ENCODE results near the gene LANCL2. TPM values are rescaled to one million over a fixed set of nuclear protein-coding genes. Genes with fewer than 3 reads are reported as not detected.

LANCL2 gene
- total and polyA plus RNA-seq, 4 donors = 6.3 to 14.4 (median 9.9) TPM

DNA sequence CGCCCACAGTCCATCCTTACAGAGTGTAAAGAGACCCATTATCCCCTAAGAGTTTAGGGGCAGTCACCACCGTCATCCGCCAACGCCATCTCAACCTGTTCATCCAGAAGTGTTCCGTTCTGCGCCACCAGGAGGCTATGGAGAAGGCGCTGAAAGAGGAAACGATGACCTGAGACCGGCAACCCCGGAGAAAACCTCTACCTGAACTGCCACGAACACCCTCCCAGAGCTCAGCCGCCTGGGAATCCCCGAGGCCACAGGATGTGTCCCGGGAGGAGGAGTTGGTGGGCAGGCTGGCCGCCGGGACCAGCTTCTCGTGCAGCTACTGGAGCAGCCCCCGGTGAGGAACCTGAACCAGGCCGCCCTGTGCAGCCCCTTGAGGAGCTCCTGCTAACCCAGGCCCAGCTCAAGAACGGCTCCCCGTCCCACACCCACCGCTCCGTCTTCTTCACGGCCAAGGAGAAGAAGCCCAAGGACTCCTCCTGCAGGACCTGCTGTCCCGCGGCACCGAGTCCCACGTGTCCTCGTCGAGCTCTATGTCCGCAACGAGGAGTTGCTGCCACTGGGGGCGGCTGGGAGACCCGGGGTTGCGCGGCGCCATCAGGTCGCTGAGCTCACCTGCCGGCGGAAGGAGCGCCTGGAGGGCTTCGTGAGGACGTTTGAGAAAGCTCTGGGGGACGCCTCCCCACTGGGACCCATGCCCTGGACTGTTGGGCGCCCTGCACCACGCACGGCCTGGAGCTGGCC lies 21.1 kb upstream of the LANCL2 start:
- Histone ChIP-seq H3K27me3 (ENCODE audit: control insufficient read depth in 3 of 3, insufficient read depth in 3 of 3, low read length in 2 of 3) (no peaks in the 10 kb centered on the region), H3K36me3 (ENCODE audit: control insufficient read depth in 4 of 4, insufficient read depth in 4 of 4, low read length in 4 of 4) (no peaks in the 10 kb centered on the region), H3K4me1 (ENCODE audit: control insufficient read depth in 5 of 5, insufficient read depth in 5 of 5, low read length in 5 of 5) (no peaks in the 10 kb centered on the region), H3K4me3 (no peak overlapping the region), H3K9me3 (ENCODE audit: control insufficient read depth in 4 of 4, insufficient read depth in 3 of 4, low read length in 3 of 4) (peaks cover 0 to 10% (median 0%) of the 10 kb centered on the region in 4 donors), H3K9ac (ENCODE audit: insufficient read depth in 1 of 2, low read length in 2 of 2) (no peak overlapping the region), H3K27ac (ENCODE audit: low read depth in 1 of 2, low read length in 1 of 2) (no peak overlapping the region)
- DNase-seq (no peak), ATAC-seq (ENCODE audit: insufficient read depth, low FRiP score) (no peak)
- 91% methylated on average over 42 to 47 of the region's 47 CpGs for WGBS, 2 donors
- TF ChIP-seq, protein P1, sequence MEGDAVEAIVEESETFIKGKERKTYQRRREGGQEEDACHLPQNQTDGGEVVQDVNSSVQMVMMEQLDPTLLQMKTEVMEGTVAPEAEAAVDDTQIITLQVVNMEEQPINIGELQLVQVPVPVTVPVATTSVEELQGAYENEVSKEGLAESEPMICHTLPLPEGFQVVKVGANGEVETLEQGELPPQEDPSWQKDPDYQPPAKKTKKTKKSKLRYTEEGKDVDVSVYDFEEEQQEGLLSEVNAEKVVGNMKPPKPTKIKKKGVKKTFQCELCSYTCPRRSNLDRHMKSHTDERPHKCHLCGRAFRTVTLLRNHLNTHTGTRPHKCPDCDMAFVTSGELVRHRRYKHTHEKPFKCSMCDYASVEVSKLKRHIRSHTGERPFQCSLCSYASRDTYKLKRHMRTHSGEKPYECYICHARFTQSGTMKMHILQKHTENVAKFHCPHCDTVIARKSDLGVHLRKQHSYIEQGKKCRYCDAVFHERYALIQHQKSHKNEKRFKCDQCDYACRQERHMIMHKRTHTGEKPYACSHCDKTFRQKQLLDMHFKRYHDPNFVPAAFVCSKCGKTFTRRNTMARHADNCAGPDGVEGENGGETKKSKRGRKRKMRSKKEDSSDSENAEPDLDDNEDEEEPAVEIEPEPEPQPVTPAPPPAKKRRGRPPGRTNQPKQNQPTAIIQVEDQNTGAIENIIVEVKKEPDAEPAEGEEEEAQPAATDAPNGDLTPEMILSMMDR (IDR thresholded peaks at IDR 0.05; ENCODE audit: control extremely low read depth, extremely low read depth) = no peak

DNA sequence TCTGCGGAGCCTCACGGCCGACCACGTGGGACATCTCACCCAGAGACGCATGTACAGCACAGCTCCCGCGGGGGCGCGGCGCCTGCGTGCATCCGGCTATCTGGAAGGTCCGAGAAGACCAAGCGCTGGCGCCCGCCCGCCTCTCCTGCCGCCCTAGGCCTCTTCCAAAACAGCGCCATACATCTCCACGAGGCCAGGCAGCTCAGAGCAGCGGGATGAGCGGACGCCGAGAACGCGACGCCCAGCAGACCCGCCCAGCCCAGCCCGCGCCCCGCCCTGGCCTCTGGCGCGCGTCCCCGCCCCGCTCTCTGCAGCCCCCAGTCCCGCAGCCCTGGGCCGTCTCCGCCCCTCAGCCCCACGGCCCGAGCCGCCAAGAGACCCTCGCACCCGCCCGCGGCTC lies 20.3 kb upstream of the LANCL2 start:
- Histone ChIP-seq H3K27ac (ENCODE audit: low read depth in 1 of 2, low read length in 1 of 2) (no peak overlapping the region), H3K36me3 (ENCODE audit: control insufficient read depth in 4 of 4, insufficient read depth in 4 of 4, low read length in 4 of 4) (no peaks in the 10 kb centered on the region), H3K9ac (ENCODE audit: insufficient read depth in 1 of 2, low read length in 2 of 2) (no peak overlapping the region), H3K4me1 (ENCODE audit: control insufficient read depth in 5 of 5, insufficient read depth in 5 of 5, low read length in 5 of 5) (no peaks in the 10 kb centered on the region), H3K4me3 (no peak overlapping the region), H3K9me3 (ENCODE audit: control insufficient read depth in 4 of 4, insufficient read depth in 3 of 4, low read length in 3 of 4) (peaks cover 0 to 10% (median 0%) of the 10 kb centered on the region in 4 donors), H3K27me3 (ENCODE audit: control insufficient read depth in 3 of 3, insufficient read depth in 3 of 3, low read length in 2 of 3) (no peaks in the 10 kb centered on the region)
- DNase-seq (no peak), ATAC-seq (ENCODE audit: insufficient read depth, low FRiP score) (no peak)
- TF ChIP-seq, protein P1 (IDR thresholded peaks at IDR 0.05; ENCODE audit: control extremely low read depth, extremely low read depth) = no peak
- 50 to 55% methylated on average over 42 to 46 of the region's 46 CpGs for WGBS, 2 donors

DNA sequence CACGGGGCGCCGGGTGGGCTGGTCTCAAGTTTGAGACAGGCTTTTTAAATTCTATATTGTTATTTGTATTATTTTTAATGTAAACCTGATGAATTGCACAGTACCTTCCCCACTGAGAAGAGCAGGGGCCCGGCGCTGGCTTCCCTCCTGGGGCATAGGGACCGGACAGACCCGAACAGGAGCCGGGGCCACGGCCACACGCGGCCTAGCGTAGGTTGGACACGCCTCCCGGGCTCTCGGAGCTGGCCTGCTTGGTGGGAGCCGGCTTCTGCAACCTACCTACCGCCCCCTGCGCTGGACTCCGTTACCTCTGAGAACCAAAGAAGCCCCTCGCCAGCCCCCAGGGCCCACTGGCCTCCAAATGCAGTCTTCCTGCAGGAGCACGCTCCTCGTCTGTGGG lies 19.8 kb upstream of the LANCL2 start:
- DNase-seq (no peak), ATAC-seq (ENCODE audit: insufficient read depth, low FRiP score) (no peak)
- Histone ChIP-seq H3K9me3 (ENCODE audit: control insufficient read depth in 4 of 4, insufficient read depth in 3 of 4, low read length in 3 of 4) (peaks cover 0 to 10% (median 0%) of the 10 kb centered on the region in 4 donors), H3K27me3 (ENCODE audit: control insufficient read depth in 3 of 3, insufficient read depth in 3 of 3, low read length in 2 of 3) (no peaks in the 10 kb centered on the region), H3K36me3 (ENCODE audit: control insufficient read depth in 4 of 4, insufficient read depth in 4 of 4, low read length in 4 of 4) (no peaks in the 10 kb centered on the region), H3K27ac (ENCODE audit: low read depth in 1 of 2, low read length in 1 of 2) (no peak overlapping the region), H3K4me1 (ENCODE audit: control insufficient read depth in 5 of 5, insufficient read depth in 5 of 5, low read length in 5 of 5) (no peaks in the 10 kb centered on the region), H3K4me3 (no peak overlapping the region), H3K9ac (ENCODE audit: insufficient read depth in 1 of 2, low read length in 2 of 2) (no peak overlapping the region)
- TF ChIP-seq, protein P1 (IDR thresholded peaks at IDR 0.05; ENCODE audit: control extremely low read depth, extremely low read depth) = no peak
- 71 to 73% methylated on average over 22 of the region's 22 CpGs for WGBS, 2 donors
